Measurements from ENCODE around the gene ZGPAT. TPM values are rescaled to one million over a fixed set of nuclear protein-coding genes. Genes with fewer than 3 reads are reported as not detected.

Gene ZGPAT
- total RNA-seq, 6 experiments from 2014 or later, result 18.3 to 22.9 (median 19.6) TPM

- Mint-ChIP-seq H3K27ac (no peak overlapping the region), H3K4me1 (ENCODE audit: low read depth) (peaks cover 16% of the 10 kb centered on the region), H3K27me3 (ENCODE audit: insufficient read depth) (peaks cover 6% of the 10 kb centered on the region), H3K36me3 (ENCODE audit: low read depth) (peaks cover 11% of the 10 kb centered on the region; the same call in 1 of the 2 replicates), H3K4me3 (no peak overlapping the region), H3K9me3 (no peaks in the 10 kb centered on the region)
- no peak for DNase-seq
- TF ChIP-seq, protein P1, sequence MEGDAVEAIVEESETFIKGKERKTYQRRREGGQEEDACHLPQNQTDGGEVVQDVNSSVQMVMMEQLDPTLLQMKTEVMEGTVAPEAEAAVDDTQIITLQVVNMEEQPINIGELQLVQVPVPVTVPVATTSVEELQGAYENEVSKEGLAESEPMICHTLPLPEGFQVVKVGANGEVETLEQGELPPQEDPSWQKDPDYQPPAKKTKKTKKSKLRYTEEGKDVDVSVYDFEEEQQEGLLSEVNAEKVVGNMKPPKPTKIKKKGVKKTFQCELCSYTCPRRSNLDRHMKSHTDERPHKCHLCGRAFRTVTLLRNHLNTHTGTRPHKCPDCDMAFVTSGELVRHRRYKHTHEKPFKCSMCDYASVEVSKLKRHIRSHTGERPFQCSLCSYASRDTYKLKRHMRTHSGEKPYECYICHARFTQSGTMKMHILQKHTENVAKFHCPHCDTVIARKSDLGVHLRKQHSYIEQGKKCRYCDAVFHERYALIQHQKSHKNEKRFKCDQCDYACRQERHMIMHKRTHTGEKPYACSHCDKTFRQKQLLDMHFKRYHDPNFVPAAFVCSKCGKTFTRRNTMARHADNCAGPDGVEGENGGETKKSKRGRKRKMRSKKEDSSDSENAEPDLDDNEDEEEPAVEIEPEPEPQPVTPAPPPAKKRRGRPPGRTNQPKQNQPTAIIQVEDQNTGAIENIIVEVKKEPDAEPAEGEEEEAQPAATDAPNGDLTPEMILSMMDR (IDR thresholded peaks at IDR 0.05), result no peak
Measured at GRCh38 chr20:63661108-63661507, 46.7 kb upstream of the ZGPAT start.

GRCh38 chr20:63661959-63662812, 45.7 kb upstream of the ZGPAT start:
- DNase-seq, result no peak
- no peaks in the 10 kb centered on the region for H3K9me3 Mint-ChIP-seq
- peaks cover 16% of the 10 kb centered on the region for H3K4me1 Mint-ChIP-seq (ENCODE audit: low read depth)
- H3K27ac Mint-ChIP-seq, result no peak overlapping the region
- peaks cover 6% of the 10 kb centered on the region for H3K27me3 Mint-ChIP-seq (ENCODE audit: insufficient read depth)
- TF ChIP-seq, protein P1 (IDR thresholded peaks at IDR 0.05), result no peak
- peaks cover 13% of the 10 kb centered on the region; the same call in 1 of the 2 replicates for H3K36me3 Mint-ChIP-seq (ENCODE audit: low read depth)
- H3K4me3 Mint-ChIP-seq, result no peak overlapping the region

DNA sequence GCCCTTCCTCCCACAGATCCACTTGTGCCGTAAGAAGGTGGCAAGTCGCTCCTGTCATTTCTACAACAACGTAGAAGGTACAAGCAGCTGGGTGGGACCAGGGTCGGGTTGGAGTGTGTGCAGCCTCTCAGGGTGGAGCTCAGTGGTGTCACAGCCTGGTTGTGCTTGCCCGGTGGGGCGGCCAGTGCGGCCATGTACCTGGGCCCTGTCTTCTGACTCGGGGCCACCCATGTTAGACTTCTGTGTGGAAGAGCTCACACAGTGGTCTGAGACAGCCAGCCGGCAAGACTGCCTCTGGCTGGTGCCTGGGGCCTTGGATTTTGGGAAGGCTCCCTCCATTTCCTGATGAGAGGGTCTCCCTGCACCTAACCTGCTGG, 45.0 kb upstream of the ZGPAT start:
- no peak for DNase-seq
- TF ChIP-seq, protein P1 (IDR thresholded peaks at IDR 0.05), result no peak
- Mint-ChIP-seq H3K36me3 (ENCODE audit: low read depth) (peaks cover 13% of the 10 kb centered on the region; the same call in 1 of the 2 replicates), H3K4me1 (ENCODE audit: low read depth) (peaks cover 15% of the 10 kb centered on the region), H3K27ac (no peak overlapping the region), H3K27me3 (ENCODE audit: insufficient read depth) (peaks cover 6% of the 10 kb centered on the region), H3K9me3 (no peaks in the 10 kb centered on the region), H3K4me3 (no peak overlapping the region)

- peaks cover 12% of the 10 kb centered on the region for H3K4me1 Mint-ChIP-seq (ENCODE audit: low read depth)
Measured at GRCh38 chr20:63663332-63664066, 44.3 kb upstream of the ZGPAT start.

GRCh38 chr20:63664143-63664851, 43.5 kb upstream of the ZGPAT start:
- H3K4me1 Mint-ChIP-seq (ENCODE audit: low read depth), result peaks cover 8% of the 10 kb centered on the region
- H3K27me3 Mint-ChIP-seq (ENCODE audit: insufficient read depth), result peaks cover 2% of the 10 kb centered on the region
- H3K4me3 Mint-ChIP-seq, result no peak overlapping the region
- no peak for DNase-seq
- H3K36me3 Mint-ChIP-seq (ENCODE audit: low read depth), result peaks cover 26% of the 10 kb centered on the region
- TF ChIP-seq, protein P1 (IDR thresholded peaks at IDR 0.05), result no peak
- H3K9me3 Mint-ChIP-seq, result no peaks in the 10 kb centered on the region
- H3K27ac Mint-ChIP-seq, result no peak overlapping the region

More at GRCh38 chr20:63663332-63664066, 44.3 kb upstream of the ZGPAT start:
- DNase-seq, result no peak
- H3K27ac Mint-ChIP-seq, result no peak overlapping the region
- H3K4me3 Mint-ChIP-seq, result no peak overlapping the region
- no peaks in the 10 kb centered on the region for H3K9me3 Mint-ChIP-seq
- peaks cover 3% of the 10 kb centered on the region for H3K27me3 Mint-ChIP-seq (ENCODE audit: insufficient read depth)
- peaks cover 18% of the 10 kb centered on the region for H3K36me3 Mint-ChIP-seq (ENCODE audit: low read depth)
- TF ChIP-seq, protein P1 (IDR thresholded peaks at IDR 0.05), result no peak

All from HFFc6 (cell line).